GM19452 (cell line): ENCODE data around the gene TIMP2.

Source experiments
- ATAC-seq: cut with Tn5 transposase; IDR thresholded peaks from one replicate; pipeline ENCODE4 v1.9.1; 2021; ENCODE audit not compliant: unreplicated experiment

The TIMP2 gene

DNA sequence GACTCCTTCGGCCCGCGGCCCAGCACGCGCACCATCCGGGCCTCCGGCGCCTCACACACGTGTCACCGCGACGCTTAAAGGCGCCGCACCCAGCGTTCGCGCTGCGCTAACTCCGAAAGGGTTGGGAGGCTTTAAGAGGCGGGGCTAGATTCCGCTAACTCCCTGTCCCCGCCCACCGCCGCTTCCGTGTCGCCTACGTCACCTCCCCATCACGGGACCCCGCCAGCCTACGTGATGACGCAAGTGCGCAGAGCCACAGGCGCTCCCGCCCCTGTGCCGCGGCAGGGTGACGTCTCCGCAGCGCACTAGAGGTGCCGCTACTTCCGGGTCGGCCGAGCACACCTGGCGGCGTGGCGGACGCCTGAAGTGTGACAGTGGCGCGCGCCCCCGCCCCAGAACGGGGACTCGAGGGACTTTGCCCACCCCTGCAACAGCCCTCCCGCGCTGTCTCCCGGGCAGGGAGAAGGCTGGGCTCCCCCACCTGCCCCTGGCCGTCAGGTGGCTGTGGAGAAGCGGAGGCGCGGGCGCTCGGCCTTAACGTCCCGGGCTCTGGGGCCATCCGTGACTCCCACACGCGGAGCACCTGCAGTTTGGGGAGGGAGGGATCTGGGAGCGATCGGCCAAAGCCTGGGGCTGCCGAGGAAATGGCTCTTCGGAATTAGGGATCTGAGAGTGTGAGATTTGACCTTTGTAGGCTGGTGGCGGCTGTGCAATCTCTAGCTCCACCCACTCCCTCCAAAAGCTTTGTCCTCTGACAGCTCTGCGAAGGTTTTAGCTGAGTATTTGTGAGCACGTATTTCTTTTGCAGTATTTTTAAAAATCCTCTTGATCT is 84.2 kb downstream of the TIMP2 start, which contains the start of gene USP36:
Gene USP36, minus strand, starts transcription at position 35 of the 832 bp plus-strand sequence. CDS start 4,451 bp downstream, outside the sequence.
- ATAC-seq: peak; percentile 85

DNA sequence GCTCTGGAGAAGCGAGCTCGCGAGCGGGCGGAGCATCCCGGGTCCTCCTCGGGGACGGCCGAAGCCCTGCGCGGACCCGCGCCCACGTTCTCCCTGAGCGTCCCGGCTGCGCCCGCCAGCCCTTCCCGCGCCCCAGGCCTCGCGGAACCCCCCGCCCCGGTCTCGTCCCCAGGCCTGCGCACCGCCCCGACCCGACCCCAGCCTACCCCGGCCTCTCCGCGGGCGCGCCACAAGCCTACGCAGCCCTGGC is 84.7 kb downstream of the TIMP2 start:
- ATAC-seq: peak; percentile 17

DNA sequence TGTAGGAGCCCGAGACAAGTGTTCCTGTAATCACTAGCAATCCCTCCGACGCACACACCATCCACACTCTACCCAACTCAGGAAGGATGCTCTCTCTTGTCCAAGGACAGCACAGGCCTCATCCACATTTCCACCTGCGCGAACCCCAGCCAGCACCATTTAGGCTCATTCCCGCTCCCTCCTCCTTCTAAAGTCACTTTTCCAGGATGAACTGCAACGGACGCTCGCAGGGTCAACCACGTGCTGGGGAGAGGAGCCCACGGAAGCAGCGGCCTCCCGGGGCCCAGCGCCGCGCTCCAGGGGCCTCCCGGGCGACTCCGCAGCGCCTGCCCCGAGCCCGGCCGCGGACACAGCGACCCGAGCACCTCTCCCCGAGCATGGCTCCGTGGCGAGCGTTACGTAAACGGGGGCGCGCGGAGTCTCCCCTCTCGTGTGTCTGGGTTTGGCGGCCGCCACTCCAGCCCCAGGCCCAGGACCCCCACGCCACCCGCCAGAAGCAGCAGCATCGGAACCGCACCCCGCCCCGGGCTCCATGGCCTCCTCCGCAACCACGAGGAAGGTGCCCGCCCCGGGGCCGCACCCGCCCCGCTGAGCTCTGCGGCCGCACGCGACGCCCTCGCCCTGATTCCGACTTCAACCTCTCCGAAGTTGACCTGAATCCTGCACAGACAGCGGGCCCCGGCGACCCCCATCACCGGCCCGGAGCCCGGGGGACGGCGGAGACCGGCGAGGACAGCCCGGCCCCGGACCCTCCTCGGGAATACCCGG is 85.2 kb downstream of the TIMP2 start:
- peak; percentile 14 for ATAC-seq

DNA sequence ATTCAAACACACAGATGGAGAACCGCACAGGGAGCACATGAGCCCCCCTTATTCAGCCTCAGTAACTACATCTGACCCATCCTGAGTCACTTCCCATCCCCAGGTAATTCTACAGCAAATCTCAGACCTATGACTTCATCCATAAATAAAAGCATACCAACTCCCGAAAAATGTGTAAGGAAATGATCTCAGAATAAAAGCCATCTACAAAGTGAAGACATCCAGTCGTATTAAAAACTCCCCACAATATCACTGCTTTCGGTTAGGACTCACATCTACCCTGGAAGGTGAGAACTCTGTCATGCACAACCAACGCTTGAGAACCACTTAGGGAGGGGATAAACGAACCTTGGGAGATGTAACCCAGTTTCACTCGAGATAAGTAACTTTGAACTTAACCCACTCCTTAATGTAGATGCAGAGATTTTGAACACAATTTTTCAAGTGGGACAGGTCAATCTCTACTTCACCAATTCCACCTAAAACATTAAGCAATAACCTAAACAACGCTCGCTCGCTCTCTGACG is 85.9 kb downstream of the TIMP2 start:
- no peak for ATAC-seq

DNA sequence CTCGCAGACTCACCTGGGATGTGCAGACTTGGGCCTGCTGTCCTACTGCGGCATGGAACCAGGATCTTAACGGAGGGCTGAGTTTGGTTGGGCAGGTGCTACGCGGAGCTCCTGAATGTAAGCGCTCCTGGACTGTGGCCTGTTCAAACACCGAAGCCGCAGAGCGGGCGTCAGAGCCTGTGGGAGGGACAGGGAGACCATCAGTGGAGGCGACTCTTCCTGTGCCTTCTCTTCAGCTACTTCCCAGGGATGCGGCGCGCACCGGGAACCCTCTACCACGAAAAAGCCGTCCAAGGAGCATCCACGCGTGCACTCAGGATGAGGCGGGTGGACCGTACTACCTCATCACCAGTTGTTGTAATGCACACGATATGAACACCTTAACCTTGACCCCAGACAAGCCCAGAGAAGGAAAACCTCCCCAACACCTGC is 86.6 kb downstream of the TIMP2 start:
- no peak for ATAC-seq

DNA sequence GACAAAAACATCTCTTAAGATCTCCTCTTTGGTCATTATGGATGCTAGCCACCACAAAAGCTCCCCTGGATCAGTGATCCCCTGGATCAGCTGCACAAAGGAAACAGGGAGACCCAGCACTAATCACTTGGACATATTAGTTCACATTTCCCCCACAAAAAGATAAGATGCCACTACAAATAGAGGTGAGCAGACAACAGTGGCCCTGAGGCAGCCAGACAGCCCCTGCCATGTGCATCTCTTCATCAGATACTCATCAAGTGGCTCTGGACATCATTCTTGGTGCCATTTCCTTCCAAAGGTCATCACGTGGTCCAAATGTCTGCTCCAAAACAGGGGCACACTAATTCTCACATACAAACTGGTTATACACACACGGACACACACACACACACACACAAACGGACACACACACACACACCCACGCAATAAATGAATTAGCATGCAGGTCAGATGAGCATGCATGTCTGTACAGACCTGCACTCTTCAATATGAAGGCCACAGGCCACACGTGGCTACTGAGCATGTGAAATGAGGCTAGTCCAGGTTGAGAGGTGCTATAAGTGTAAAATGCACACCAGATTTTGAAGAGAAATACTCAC is 88.7 kb downstream of the TIMP2 start:
- ATAC-seq: no peak

DNA sequence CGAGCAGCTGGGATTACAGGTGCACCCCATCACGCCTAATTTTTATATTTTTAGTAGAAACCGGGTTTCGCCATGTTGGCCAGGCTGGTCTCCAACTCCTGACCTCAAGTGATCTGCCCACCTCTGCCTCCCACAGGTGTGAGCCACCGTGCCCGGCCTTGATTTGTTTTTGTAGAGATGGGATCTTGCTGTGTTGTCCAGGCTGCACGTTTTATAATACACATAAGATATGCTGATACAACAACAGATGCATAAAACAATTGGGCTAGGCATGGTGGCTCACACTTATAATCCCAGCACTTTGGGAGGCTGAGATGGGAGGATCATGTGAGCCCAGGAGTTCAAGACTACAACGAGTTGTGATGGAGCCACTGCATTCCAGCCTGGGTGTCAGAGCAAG is 90.6 kb downstream of the TIMP2 start:
- no peak for ATAC-seq

DNA sequence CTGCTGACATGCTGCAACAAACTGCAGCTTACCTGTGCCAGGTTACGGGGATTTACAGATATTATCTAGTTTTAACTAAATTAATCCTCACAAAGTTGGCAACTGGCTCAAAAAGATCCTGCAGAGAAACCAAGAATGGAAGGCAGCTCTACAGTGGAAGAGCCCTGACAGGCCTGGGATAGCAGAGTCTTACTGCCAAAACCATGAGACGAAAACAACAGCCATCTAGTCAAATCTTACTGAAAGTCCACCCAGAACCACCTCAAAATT is 92.7 kb downstream of the TIMP2 start:
- no peak for ATAC-seq

DNA sequence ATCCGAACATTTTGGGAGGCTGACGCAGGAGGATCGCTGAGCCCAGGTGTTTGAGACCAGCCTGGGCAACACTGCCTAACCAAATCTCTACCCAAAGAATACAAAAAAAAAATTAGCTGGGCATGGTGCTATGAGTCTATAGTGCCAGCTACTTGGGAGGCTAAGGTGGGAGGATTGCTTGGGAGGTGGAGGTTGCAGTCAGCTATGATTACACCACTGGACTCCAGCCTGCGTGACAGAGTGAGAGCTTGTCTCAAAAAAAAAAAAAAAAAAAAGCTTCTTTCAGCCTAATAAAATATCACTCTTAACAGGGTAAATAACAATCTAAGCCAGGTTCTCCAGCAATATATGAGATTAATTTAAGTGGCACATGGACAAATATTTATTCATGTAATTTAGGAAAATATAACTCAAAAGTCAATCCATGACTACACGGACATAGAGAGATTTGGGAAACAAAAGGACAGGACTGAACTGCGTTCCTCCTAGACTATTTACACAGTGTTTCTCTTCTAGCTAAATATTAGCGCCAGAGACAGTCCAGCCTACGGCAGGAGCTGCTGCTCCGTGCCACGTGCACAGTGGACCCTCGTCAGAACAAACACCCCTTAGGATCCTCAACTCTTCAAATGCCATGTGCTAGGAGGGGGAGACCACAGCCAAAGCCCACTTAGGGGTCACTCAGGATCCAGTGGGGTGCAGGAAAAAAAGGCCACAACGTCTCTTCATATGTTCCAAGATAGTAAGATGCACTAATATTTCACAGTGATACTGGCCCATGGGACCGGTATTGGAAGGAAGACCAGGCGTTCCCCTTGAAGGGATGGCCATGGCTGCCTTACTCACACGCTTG is 93.3 kb downstream of the TIMP2 start:
- no peak for ATAC-seq

DNA sequence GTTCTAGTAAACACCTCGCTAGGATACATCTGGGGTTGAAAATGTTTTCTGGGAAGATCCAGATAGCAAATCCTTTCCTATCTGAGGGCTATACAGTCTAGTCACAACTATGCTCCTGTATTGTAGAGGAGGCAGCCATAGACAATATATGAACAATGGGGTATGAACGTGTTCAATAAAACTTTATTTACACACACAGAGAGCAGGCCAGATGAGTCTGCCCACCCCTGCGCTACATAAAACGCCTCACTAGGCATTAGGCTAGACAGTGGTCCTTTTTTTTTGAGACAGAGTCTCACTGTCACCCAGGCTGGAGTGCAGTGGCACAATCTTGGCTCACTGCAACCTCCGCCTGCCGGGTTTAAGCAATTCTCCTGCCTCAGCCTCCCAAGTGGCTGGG is 95.7 kb downstream of the TIMP2 start:
- ATAC-seq: no peak

DNA sequence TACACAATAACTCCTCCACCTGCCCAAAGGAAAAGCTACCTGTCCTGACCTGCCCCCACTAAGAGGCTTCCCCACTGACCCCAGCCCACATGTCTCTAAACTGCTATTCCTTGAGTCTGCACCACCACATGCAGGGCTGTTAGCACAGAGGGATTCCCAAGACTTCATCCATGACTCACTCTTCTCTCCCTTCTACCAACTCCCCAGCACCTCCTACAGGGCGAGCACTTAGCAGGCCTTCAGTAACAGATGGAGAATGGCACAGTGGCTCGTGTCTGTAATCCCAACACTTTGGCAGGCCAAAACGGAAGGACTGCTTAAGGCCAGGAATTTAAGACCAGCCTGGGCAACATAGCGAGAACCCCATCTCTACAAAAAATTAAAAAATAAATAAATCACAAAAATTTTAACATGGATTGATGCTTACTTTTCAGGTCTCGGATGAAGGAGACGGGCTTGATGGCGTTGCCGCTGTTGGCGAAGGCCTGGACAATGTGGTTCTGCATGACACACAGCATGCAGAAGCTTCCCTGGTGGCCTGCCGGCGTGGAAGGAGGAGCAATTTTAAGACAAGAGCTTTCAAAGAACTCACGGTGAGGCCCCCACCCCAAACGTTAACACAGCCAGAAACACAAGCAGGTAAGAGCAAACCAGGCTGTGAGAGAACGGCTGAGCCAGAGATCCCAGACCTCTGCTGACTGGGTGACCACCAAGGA is 96.6 kb downstream of the TIMP2 start:
- ATAC-seq: no peak

DNA sequence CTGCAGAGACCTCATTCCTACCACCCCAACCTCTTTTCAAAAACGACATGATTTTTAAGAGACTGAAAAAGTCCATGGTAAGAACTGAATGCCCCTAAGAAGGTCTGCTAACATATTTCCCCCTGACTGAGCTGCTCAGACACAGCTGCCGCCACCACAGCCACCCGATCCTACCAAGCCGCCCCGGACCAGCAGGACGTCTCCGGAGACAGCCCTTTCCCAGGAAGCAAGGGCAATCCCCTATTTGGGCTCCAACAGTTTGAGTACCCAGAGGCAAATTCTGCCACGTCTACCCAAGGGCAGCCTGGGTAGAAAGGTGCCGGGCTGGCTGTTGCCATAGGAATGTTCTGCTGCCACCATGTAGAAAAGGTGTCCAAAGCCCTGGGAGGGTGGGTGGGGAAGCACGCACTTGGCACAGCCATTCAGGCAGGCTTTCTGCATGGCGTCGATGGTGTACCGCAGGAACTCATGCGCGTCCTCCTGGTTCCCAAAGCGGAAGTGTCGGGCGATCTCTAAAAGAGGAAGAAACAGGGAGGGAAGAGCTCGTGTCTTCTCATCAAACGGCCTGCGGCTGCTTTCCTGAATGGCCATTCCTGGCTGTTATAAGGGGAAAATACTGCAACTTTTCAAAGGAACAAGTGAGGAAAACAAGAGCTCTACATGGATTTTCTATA is 98.2 kb downstream of the TIMP2 start:
- no peak for ATAC-seq

DNA sequence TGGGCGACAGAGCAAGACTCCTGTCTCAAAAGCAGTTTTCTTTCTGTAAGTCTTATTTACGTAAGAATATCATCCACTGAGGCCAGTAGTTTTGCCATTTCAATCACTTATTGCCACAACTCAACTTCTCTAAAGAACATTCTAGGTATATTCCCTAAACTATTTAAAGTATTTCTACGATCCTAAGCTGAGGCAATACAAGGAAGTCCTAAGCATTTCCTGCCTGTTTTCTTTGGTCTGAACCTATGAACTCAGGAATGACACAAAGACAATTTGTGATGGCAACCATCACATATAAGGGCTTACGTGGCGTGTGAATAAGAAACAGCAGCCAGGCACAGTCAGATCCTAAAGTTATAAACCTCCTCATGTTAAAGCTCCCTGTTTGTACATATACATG is 98.8 kb downstream of the TIMP2 start:
- no peak for ATAC-seq

DNA sequence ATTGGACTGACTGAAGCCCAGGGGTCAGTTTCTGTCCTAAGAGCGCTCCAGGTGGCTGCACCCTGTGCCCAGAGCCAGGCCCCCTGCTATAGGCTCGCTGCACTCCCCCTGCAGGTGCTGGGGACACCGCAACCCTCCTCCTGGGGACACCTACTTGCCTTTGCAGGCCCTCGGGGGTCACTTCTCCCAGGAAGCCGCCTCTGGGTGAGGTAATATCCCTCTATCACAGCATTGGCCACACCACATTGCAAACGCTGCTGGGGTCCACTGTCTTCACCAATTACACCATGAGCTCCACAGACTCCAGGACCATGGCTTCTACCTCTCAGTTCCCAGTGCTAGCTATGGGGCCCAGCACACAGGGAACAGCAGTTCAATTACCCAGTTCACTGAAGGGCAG is 99.5 kb downstream of the TIMP2 start:
- ATAC-seq: no peak

DNA sequence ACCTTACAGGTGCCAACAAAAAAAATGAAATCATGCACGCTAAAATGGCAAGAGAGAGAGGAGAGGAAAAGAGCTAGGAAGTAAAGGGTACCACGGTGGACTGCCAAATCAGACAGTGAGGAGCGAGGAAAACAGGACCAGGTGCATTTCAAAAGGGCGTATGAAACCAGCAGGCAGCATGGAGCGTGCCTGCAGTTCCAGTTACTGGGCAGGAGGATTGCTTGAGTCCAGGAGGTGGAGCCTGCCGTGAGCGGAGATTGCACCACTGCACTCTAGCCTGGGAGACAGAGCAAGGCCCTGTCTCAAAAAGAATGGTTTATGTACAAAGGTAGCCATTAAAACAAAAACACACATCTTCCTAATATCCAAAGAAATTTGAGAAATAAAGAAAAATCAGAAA is 100.9 kb downstream of the TIMP2 start:
- no peak for ATAC-seq

DNA sequence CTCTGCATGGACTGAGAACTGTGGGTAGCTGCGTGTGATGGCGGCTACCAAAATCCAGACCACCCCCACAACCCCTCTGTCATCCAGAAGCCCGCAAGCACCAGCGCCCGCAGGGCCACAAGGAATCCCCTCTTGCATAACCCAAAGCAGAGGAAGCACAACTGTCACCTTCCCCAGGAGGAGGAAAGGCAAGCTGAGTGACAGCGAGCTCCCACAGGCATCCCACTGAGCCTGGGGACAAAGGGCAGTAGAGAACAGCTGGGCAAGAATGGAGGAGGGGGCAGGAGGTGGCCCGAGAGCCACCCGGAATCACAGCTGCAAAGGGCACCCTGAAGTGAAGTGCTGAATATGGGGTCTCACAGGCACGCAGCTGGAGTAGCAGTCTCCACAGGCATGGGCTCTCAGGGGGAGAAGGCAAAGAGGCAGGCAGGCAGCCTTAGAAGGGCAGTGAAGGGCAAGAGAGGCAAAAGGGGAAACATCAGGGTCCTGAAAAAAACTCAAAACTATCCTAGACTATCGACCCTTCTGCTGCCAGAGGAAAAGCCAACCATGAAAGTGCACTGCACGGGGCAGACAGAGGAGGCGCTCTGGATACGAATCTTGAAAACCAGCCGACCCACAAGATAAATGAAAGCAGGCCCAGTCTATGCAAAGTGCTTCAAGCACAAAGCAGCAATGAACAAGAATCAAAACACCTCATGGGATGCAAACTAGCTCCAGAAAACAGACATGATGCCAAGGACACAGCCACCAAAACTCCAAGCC is 101.7 kb downstream of the TIMP2 start:
- no peak for ATAC-seq

DNA sequence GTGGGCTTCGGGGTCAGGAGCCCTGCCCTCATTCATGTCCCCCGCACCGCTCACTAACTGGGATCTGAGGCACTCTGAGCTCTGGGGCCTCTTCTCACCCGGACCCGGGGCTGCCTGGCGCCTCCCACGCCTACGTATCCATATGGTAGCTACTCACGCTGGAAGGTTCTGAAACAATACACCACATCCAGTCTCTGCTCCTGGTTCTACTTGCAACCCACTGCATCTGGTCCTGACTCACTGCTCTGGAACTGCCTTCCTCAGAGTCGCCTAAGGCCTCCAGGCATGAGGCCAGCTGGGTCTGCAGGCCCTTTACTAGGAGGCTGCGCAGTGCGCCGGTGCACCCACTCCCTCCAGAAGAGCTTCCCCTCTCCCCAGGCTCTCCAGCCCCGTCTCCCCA is 102.6 kb downstream of the TIMP2 start:
- ATAC-seq: no peak

DNA sequence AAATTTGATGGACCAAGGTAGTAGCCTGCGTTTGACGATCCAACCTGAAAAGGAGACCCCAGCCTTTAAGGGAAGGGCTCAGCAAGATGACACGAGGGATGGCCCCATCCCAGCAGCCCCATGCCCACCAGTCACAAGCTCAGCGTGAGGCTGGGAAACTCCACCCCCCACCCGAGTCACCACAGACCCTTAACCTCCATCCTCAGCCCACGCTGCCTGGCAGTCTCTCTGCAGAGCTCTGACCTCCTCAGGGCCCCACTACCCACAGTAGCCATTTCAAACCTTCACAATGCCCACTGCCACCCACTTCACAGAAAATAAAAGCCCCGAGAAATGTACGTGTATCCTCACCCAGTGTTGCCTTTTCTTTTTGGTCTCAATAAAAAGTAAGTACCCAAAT is 103.2 kb downstream of the TIMP2 start:
- no peak for ATAC-seq

DNA sequence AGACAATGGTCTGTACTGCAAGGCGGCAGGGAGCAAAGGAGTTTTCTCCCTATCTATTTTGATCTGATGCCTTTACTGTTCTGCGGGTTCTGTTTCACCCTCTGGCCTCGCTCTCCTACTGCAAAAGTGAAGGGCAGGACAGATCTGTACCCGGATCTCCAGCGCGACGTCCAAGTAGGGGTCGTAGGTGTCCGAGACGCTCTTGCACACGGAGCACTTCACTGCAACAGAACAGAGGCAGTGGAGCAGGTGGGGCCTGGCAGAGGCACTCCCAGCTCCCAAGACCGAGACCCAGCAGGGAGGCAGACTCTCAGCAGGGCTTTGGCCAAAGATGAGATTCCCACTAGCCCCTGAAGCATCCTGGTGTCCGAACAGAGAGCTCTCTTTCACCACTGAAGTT is 104.3 kb downstream of the TIMP2 start:
- ATAC-seq: no peak
